Fibroblast of lung (primary cell): ENCODE data around the gene PCBP3. TPM values are rescaled to one million over a fixed set of nuclear protein-coding genes. Genes with fewer than 3 reads are reported as not detected.

Experiments used
- DNase-seq, 2 donors: peaks; one replicate each; pipeline versions ENCODE4 v3.0.0 to v3.0.0-alpha.2; 2010; ENCODE audit warnings: low read depth in 2 of 2
- H2AFZ ChIP-seq: 2 replicates; pipeline ENCODE4 v1.5.1; 2012; ENCODE audit warnings: low read length, control low read depth, inconsistent platforms
- H3K27ac ChIP-seq: 2 replicates; pipeline ENCODE4 v1.5.1; 2011; ENCODE audit warnings: low read length, control low read depth; ENCODE audit not compliant: insufficient read depth
- H3K27me3 ChIP-seq: 2 replicates; pipeline ENCODE4 v1.5.1; 2011; ENCODE audit warnings: mild to moderate bottlenecking, low read length; ENCODE audit not compliant: control insufficient read depth, insufficient read depth
- H3K36me3 ChIP-seq: 2 replicates; pipeline ENCODE4 v1.5.1; 2011; ENCODE audit warnings: low read length; ENCODE audit not compliant: control insufficient read depth, insufficient read depth
- H3K4me1 ChIP-seq: 2 replicates; pipeline ENCODE4 v1.5.1; 2011; ENCODE audit warnings: low read length; ENCODE audit not compliant: control insufficient read depth, insufficient read depth; ENCODE audit errors: extremely low read depth
- H3K4me2 ChIP-seq: 2 replicates; pipeline ENCODE4 v1.5.1; 2011; ENCODE audit warnings: low read length, control low read depth; ENCODE audit not compliant: insufficient read depth; ENCODE audit errors: extremely low read depth
- H3K4me3 ChIP-seq, 4 experiments: fragments of 200-600 bp in 1 of 4; sonication (generic) in 1 of 4; replicated peaks in 1 of 4; 2 replicates each; pipeline ENCODE4 v1.5.1; 2011 to 2016; ENCODE audit warnings: low read length in 4 of 4, low read depth in 3 of 4, mild to moderate bottlenecking in 3 of 4, control low read depth in 2 of 4, inconsistent platforms in 1 of 4, mixed read lengths in 1 of 4; ENCODE audit not compliant: insufficient read depth in 1 of 4; ENCODE audit errors: control extremely low read depth in 1 of 4
- H3K79me2 ChIP-seq: 2 replicates; pipeline ENCODE4 v1.5.1; 2012; ENCODE audit warnings: mild to moderate bottlenecking, low read length, inconsistent platforms; ENCODE audit not compliant: control insufficient read depth, insufficient read depth
- H3K9ac ChIP-seq: 2 replicates; pipeline ENCODE4 v1.5.1; 2011; ENCODE audit warnings: mild to moderate bottlenecking, low read length, control low read depth; ENCODE audit not compliant: insufficient read depth
- H3K9me3 ChIP-seq: 2 replicates; pipeline ENCODE4 v1.5.1; 2012; ENCODE audit warnings: low read depth, low read length; ENCODE audit not compliant: control insufficient read depth, insufficient read depth
- H4K20me1 ChIP-seq: 2 replicates; pipeline ENCODE4 v1.5.1; 2011; ENCODE audit warnings: low read length; ENCODE audit not compliant: control insufficient read depth, insufficient read depth; ENCODE audit errors: extremely low read depth
- EZH2 ChIP-seq: IDR thresholded peaks from 2 replicates; pipeline ENCODE4 v1.5.1; 2012; ENCODE audit warnings: low read length, control low read depth, mild to moderate bottlenecking; ENCODE audit errors: missing control alignments
- polyA plus RNA-seq, 2 donors: library from polyadenylated mRNA; depleted of rRNA in 1 of 2; stranded (reverse) in 1 of 2; unstranded in 1 of 2; fragments of >200 nt; gene quantifications; 2 replicates each; pipeline ENCODE4 v1.2.1, GENCODE V29; 2011 to 2012; ENCODE audit warnings: missing spikeins in 1 of 2
- total RNA-seq: library from RNA; depleted of rRNA; stranded (reverse); fragments of >200 nt; gene quantifications from 2 replicates; pipeline ENCODE4 v1.2.1, GENCODE V29; 2014
- TF ChIP-seq, protein P1 (sequence below), 2 donors: IDR thresholded peaks in 1 of 2; conservative IDR thresholded peaks in 1 of 2; 1 replicate in 1 of 2; 2 replicates in 1 of 2; pipeline ENCODE4 v1.5.1; 2011 to 2012; ENCODE audit warnings: low read length in 2 of 2, control low read depth in 1 of 2, inconsistent platforms in 1 of 2, low read depth in 1 of 2, mild to moderate bottlenecking in 1 of 2

PCBP3 gene
- total and polyA plus RNA-seq, 2 donors (not counting 1 experiment from before 2014, with no cell fraction given), result 0.51 to 1.7 TPM

DNA sequence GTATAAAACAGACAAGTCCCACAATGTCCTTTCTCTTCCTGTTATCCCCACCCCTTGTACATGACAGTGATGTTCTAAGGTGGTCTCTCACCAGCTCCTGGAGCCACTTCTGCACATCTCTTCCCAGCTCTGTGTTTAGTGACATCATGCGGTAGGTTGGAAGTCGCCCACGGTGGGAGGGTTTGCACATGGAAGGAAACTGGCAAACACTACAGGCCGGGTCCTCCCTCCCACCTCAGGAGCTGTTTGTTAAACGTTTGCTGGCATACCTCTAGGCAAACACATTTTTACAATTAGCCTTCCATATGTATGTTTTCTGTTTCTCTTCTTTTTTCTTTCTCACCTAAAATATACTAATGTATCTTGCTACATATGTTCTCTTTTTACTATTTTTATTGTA is 107.4 kb downstream of the PCBP3 start:
- H3K27me3 ChIP-seq, result no peaks in the 10 kb centered on the region
- no peak overlapping the region for H3K4me2 ChIP-seq
- no peak overlapping the region for H3K4me3 ChIP-seq
- no peaks in the 10 kb centered on the region for H3K9me3 ChIP-seq
- H3K36me3 ChIP-seq, result no peaks in the 10 kb centered on the region
- no peak overlapping the region for H2AFZ ChIP-seq
- H3K9ac ChIP-seq, result no peak overlapping the region
- H4K20me1 ChIP-seq, result no peaks in the 10 kb centered on the region
- TF ChIP-seq, protein P1, sequence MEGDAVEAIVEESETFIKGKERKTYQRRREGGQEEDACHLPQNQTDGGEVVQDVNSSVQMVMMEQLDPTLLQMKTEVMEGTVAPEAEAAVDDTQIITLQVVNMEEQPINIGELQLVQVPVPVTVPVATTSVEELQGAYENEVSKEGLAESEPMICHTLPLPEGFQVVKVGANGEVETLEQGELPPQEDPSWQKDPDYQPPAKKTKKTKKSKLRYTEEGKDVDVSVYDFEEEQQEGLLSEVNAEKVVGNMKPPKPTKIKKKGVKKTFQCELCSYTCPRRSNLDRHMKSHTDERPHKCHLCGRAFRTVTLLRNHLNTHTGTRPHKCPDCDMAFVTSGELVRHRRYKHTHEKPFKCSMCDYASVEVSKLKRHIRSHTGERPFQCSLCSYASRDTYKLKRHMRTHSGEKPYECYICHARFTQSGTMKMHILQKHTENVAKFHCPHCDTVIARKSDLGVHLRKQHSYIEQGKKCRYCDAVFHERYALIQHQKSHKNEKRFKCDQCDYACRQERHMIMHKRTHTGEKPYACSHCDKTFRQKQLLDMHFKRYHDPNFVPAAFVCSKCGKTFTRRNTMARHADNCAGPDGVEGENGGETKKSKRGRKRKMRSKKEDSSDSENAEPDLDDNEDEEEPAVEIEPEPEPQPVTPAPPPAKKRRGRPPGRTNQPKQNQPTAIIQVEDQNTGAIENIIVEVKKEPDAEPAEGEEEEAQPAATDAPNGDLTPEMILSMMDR (conservative IDR thresholded peaks at IDR 0.05 in 1 of 2, IDR thresholded peaks at IDR 0.05 in 1 of 2; ENCODE audit: low read depth in 1 of 2, low read length in 2 of 2), result no peak
- no peak for TF ChIP-seq EZH2
- H3K4me1 ChIP-seq, result no peaks in the 10 kb centered on the region
- no peak overlapping the region for H3K27ac ChIP-seq
- no peaks in the 10 kb centered on the region for H3K79me2 ChIP-seq
- no peak for DNase-seq

DNA sequence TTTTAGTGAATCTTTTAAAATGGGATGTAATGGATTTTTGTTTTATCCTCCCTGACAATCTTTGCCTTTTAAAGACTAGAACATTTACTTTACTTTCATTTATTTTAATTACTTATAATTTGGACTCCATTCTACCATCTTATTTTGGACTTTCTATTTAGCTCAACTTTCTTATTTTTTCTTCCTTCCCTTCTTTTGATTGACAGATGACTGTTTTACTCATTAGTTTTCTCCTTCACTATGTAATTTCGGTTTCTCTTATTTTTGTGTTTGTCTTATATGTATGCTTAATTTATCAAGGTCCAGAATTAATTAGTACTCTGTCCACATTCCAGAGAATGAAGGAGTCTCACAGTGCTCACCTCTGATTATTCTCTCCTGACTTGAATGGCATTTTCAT is 109.9 kb downstream of the PCBP3 start:
- Histone ChIP-seq H3K9ac (no peak overlapping the region), H3K4me3 (no peak overlapping the region), H4K20me1 (no peaks in the 10 kb centered on the region), H3K27me3 (no peaks in the 10 kb centered on the region), H2AFZ (no peak overlapping the region), H3K4me2 (no peak overlapping the region), H3K79me2 (no peaks in the 10 kb centered on the region), H3K27ac (no peak overlapping the region), H3K9me3 (no peaks in the 10 kb centered on the region), H3K4me1 (no peaks in the 10 kb centered on the region), H3K36me3 (no peaks in the 10 kb centered on the region)
- TF ChIP-seq, protein P1 (conservative IDR thresholded peaks at IDR 0.05 in 1 of 2, IDR thresholded peaks at IDR 0.05 in 1 of 2; ENCODE audit: low read depth in 1 of 2, low read length in 2 of 2), result no peak
- no peak for TF ChIP-seq EZH2
- DNase-seq, result no peak

DNA sequence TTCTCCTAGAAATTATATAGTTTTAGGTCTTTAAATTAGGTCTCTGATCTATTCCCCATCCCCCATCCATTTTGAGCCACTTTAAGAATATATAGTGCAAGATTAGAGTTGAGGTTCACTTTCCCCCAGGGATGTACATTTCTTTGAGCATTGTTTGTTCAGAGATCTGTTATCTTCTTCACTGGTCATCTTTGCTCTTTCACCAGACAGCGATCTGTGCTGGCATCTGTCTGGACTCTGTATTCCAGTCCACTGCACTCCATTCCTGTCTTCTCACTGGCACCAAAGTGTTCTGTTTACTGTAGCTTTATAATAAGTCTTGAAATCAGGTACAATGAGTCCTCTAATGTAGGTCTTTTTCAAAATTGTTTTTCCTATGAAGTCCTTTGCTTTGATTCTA is 112.5 kb downstream of the PCBP3 start:
- H3K27ac ChIP-seq, result no peak overlapping the region
- no peak for TF ChIP-seq EZH2
- TF ChIP-seq, protein P1 (conservative IDR thresholded peaks at IDR 0.05 in 1 of 2, IDR thresholded peaks at IDR 0.05 in 1 of 2; ENCODE audit: low read depth in 1 of 2, low read length in 2 of 2), result no peak

More for the DNA sequence above, 112.5 kb downstream of the PCBP3 start:
- no peak for DNase-seq
- Histone ChIP-seq H3K9me3 (no peaks in the 10 kb centered on the region), H3K9ac (no peak overlapping the region), H3K79me2 (no peaks in the 10 kb centered on the region), H3K27me3 (no peaks in the 10 kb centered on the region), H4K20me1 (no peaks in the 10 kb centered on the region), H2AFZ (no peak overlapping the region), H3K36me3 (no peaks in the 10 kb centered on the region), H3K4me1 (no peaks in the 10 kb centered on the region), H3K4me3 (no peak overlapping the region), H3K4me2 (no peak overlapping the region)
